GM06990 (cell line): ENCODE measurements around the gene C9orf72.

Experiments
- DNase-seq: peaks from one replicate; pipeline ENCODE4 v3.0.0-alpha.2; 2011; ENCODE audit not compliant: insufficient read length; ENCODE audit errors: extremely low read depth
- H3K27me3 ChIP-seq: replicated peaks from 2 replicates; pipeline ENCODE4 v1.6.0; 2011; ENCODE audit warnings: low read length; ENCODE audit not compliant: control insufficient read depth, insufficient read depth
- H3K36me3 ChIP-seq: 2 replicates; pipeline ENCODE4 v1.5.1; 2011; ENCODE audit warnings: low read length; ENCODE audit not compliant: control insufficient read depth, insufficient read depth
- H3K4me3 ChIP-seq: replicated peaks from 2 replicates; pipeline ENCODE4 v1.5.1; 2011; ENCODE audit warnings: low read depth, mild to moderate bottlenecking, control low read depth, low read length
- CTCF ChIP-seq: IDR thresholded peaks from 2 replicates; pipeline ENCODE4 v1.5.1; 2011; ENCODE audit warnings: low read length, control low read depth, mild to moderate bottlenecking, inconsistent platforms; ENCODE audit not compliant: insufficient read depth, poor library complexity, severe bottlenecking

The C9orf72 gene

GRCh38 chr9:27527702-27528075 lies 45.6 kb downstream of the C9orf72 start:
- TF ChIP-seq CTCF = no peak
- Histone ChIP-seq H3K4me3 (no peak overlapping the region), H3K27me3 (no peaks in the 10 kb centered on the region), H3K36me3 (no peaks in the 10 kb centered on the region)
- no peak for DNase-seq

- TF ChIP-seq CTCF = no peak
- Histone ChIP-seq H3K27me3 (no peaks in the 10 kb centered on the region), H3K4me3 (no peak within 1 kb of the TSS), H3K36me3 (no peaks in the 10 kb centered on the region)
- DNase-seq = no peak
Observed at GRCh38 chr9:27524236-27524635, 49.0 kb downstream of the C9orf72 start, which contains the start of gene IFNK. TSS of gene IFNK (plus strand) at chr9:27524290. CDS start at chr9:27524337, 47 bp downstream.

GRCh38 chr9:27523141-27523540 lies 50.1 kb downstream of the C9orf72 start:
- H3K4me3 ChIP-seq = no peak overlapping the region
- H3K27me3 ChIP-seq = no peaks in the 10 kb centered on the region
- H3K36me3 ChIP-seq = no peaks in the 10 kb centered on the region
- no peak for DNase-seq
- TF ChIP-seq CTCF = no peak

GRCh38 chr9:27520986-27521385 lies 52.3 kb downstream of the C9orf72 start:
- DNase-seq = no peak
- Histone ChIP-seq H3K36me3 (no peaks in the 10 kb centered on the region), H3K27me3 (no peaks in the 10 kb centered on the region), H3K4me3 (no peak overlapping the region)
- no peak for TF ChIP-seq CTCF

GRCh38 chr9:27519466-27520465 lies 53.5 kb downstream of the C9orf72 start:
- no peak overlapping the region for H3K4me3 ChIP-seq
- H3K27me3 ChIP-seq = no peaks in the 10 kb centered on the region
- TF ChIP-seq CTCF = no peak
- no peak for DNase-seq
- no peaks in the 10 kb centered on the region for H3K36me3 ChIP-seq
